K562 (cell line): Measurements from ENCODE around the gene ARMC12.

Experiments used
- ATF6 ChIP-seq: sonication (generic); formaldehyde crosslinking; IDR thresholded peaks from 2 replicates; pipeline ENCODE4 v1.4.0; 2020; ENCODE audit warnings: mild to moderate bottlenecking, missing genetic modification reagents
- CTCF ChIP-seq, 3 experiments: IDR thresholded peaks in 2 of 3; conservative IDR thresholded peaks in 1 of 3; 2 replicates each; pipeline ENCODE4 v1.5.1; 2011 to 2012; ENCODE audit warnings: low read length in 3 of 3, mild to moderate bottlenecking in 3 of 3, control low read depth in 2 of 3, improper control_type of control experiment in 1 of 3, inconsistent platforms in 1 of 3, low read depth in 1 of 3, mixed read lengths in 1 of 3, moderate library complexity in 1 of 3; ENCODE audit not compliant: insufficient read depth in 2 of 3
- E2F1 ChIP-seq: sonication (generic); formaldehyde crosslinking; IDR thresholded peaks from 2 replicates; pipeline ENCODE4 v1.8.1; 2023; ENCODE audit warnings: mild to moderate bottlenecking, missing genetic modification reagents, moderate library complexity
- JUN ChIP-seq, 2 experiments: sonication (generic) in 1 of 2; formaldehyde crosslinking in 1 of 2; IDR thresholded peaks; 2 replicates each; pipeline versions ENCODE4 v1.6.1 to v1.8.0; 2012 to 2022; ENCODE audit warnings: borderline replicate concordance in 2 of 2, mild to moderate bottlenecking in 2 of 2, improper control_type of control experiment in 1 of 2, low read depth in 1 of 2, low read length in 1 of 2, missing genetic modification reagents in 1 of 2
- MXI1 ChIP-seq: IDR thresholded peaks from 2 replicates; pipeline ENCODE4 v1.6.1; 2011; ENCODE audit warnings: low read depth, mild to moderate bottlenecking, improper control_type of control experiment, low read length
- NBN ChIP-seq: fragments of 450-650 bp; IDR thresholded peaks from 2 replicates; pipeline ENCODE4 v1.6.1; 2016; ENCODE audit warnings: low read depth, mild to moderate bottlenecking
- POLR2AphosphoS2 ChIP-seq: IDR thresholded peaks from 2 replicates; pipeline ENCODE4 v1.6.1; 2012; ENCODE audit warnings: low read length, improper control_type of control experiment
- SIN3A ChIP-seq, 2 experiments: fragments of 150-350 bp in 1 of 2; IDR thresholded peaks; 2 replicates each; pipeline ENCODE4 v1.6.1; 2011 to 2016; ENCODE audit warnings: borderline replicate concordance in 2 of 2, low read depth in 2 of 2, low read length in 2 of 2, mild to moderate bottlenecking in 2 of 2, moderate library complexity in 2 of 2; ENCODE audit not compliant: control insufficient read depth in 1 of 2
- SRSF1 ChIP-seq: fragments of 200-400 bp; formaldehyde crosslinking; IDR thresholded peaks from 2 replicates; pipeline ENCODE4 v1.6.1; 2017; ENCODE audit warnings: mild to moderate bottlenecking, low read depth, low read length, moderate library complexity
- ZNF551 ChIP-seq: fragments of 250-450 bp; sonication (Bioruptor Pico); IDR thresholded peaks from 2 replicates; pipeline ENCODE4 v1.5.0; 2021; ENCODE audit warnings: mild to moderate bottlenecking, moderate library complexity
- ZNF609 ChIP-seq: sonication (generic); formaldehyde crosslinking; IDR thresholded peaks from 2 replicates; pipeline ENCODE4 v1.8.1; 2023; ENCODE audit warnings: missing genetic modification reagents, mild to moderate bottlenecking, borderline replicate concordance

GRCh38 chr6:35694462-35694861 lies 42.4 kb upstream of the ARMC12 start:
- TF ChIP-seq NBN: peak; percentile 89; the same call in 1 of the 2 replicates
- peak; percentile 100 for TF ChIP-seq JUN (IDR thresholded peaks at IDR 0.05; ENCODE audit: borderline replicate concordance, low read depth, low read length)
- TF ChIP-seq JUN (CRISPR knock-in tag; IDR thresholded peaks at IDR 0.05; ENCODE audit: borderline replicate concordance): no peak
- no peak for TF ChIP-seq ATF6 (CRISPR knock-in tag)
- no peak for TF ChIP-seq CTCF (IDR thresholded peaks at IDR 0.05 in 2 of 3, conservative IDR thresholded peaks at IDR 0.05 in 1 of 3; ENCODE audit: insufficient read depth in 2 of 3, low read depth in 1 of 3, low read length in 3 of 3)
- TF ChIP-seq MXI1: no peak
- no peak for TF ChIP-seq SRSF1
- TF ChIP-seq ZNF609: no peak
- TF ChIP-seq E2F1 (CRISPR knock-in tag): no peak
- no peak for TF ChIP-seq POLR2AphosphoS2
- TF ChIP-seq ZNF551 (CRISPR knock-in tag): no peak
- no peak for TF ChIP-seq SIN3A (IDR thresholded peaks at IDR 0.05; ENCODE audit: borderline replicate concordance in 2 of 2, control insufficient read depth in 1 of 2, low read depth in 2 of 2, low read length in 2 of 2)
